Tibial nerve (tissue), 4 donors: ENCODE data around the gene KRTAP16-1.

Experiments
- CTCF ChIP-seq, 5 experiments: fragments of 200-600 bp in 3 of 5; fragments of 450-650 bp in 2 of 5; sonication (generic) in 3 of 5; IDR thresholded peaks; one replicate each; pipeline ENCODE4 v1.5.1; 2016 to 2019; ENCODE audit warnings: antibody characterized with exemption in 5 of 5, mild to moderate bottlenecking in 3 of 5, moderate library complexity in 2 of 5
- EP300 ChIP-seq, 2 donors: sonication (generic); formaldehyde crosslinking; IDR thresholded peaks; one replicate each; pipeline ENCODE4 v1.6.1; 2017; ENCODE audit warnings: antibody characterized with exemption in 2 of 2, mild to moderate bottlenecking in 1 of 2

- TF ChIP-seq CTCF (IDR thresholded peaks at IDR 0.05) (no peak), EP300 (IDR thresholded peaks at IDR 0.05) (no peak)
These were observed 37.3 kb downstream of the KRTAP16-1 start for GRCh38 chr17:41271858-41272257.
